ENCODE data around the gene RAB14.
"Not testable (repeated sequence)": the region's sequence is repeated elsewhere in the genome, so short reads cannot be mapped to it uniquely, and the experiment has no call there.

RAB14 gene

GRCh38 chr9:121189006-121189405, 12.7 kb downstream of the RAB14 start:
- DNase-seq = no peak

- no peak for DNase-seq
These were observed 13.9 kb downstream of the RAB14 start for GRCh38 chr9:121187636-121188305.

GRCh38 chr9:121185774-121186403, 15.8 kb downstream of the RAB14 start:
- DNase-seq = no peak

GRCh38 chr9:121185178-121185745, 16.4 kb downstream of the RAB14 start:
- DNase-seq = no peak

DNA sequence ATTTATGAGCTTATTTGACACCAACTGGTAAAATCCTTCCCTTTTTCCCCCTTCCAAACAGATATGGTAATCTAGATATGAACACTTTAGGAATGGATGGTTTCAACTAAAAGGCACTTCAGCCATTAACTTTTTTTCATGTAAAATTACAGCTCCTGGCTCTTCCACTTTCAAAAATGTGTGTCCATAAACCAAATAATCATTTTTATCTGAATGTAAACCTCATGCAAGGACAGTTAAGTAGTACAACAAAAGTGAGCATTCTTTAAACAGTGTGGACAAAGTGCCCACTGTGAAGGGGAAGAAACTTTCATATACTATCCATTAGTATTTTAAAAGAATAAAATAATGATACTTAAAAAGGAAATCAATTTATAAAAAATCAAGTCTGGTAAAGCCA, 17.2 kb downstream of the RAB14 start:
- no peak for DNase-seq

DNA sequence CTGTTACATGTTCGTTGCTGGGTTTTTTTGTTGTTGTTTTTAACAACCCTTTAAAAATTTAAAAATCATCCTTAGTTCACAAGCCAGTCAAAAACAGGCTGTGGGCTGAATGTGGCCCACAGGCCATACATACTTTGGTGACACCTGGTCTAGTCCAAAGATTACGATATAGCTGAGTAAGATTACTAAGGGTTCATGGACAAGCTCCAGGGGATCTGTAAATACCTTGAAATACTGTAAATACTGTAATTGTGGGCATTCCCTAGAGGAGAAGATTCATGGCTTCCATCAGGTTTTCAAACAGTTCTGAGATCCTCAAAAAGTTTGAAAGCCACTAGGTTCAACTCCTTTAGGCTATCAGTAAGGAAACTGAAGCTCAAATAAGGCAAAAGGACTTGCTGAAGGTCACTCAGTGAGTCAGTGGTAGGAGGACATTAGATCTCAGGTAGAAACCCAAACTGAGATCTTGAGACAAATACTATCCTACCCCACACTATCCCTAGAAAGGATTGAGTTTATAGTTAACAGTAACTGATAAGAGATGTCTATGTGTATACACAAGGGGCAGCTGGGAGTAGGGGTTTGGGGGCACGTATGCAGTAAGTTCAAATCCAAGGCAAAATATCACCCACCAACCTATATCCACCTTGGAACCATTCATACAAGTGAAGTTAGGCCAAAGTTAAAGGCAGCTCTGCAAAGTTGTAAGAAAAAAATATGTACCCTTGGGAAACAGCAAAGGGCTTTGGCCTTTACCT, 17.8 kb downstream of the RAB14 start:
- DNase-seq = no peak

GRCh38 chr9:121182989-121183388, 18.7 kb downstream of the RAB14 start:
- no peak for DNase-seq

DNA sequence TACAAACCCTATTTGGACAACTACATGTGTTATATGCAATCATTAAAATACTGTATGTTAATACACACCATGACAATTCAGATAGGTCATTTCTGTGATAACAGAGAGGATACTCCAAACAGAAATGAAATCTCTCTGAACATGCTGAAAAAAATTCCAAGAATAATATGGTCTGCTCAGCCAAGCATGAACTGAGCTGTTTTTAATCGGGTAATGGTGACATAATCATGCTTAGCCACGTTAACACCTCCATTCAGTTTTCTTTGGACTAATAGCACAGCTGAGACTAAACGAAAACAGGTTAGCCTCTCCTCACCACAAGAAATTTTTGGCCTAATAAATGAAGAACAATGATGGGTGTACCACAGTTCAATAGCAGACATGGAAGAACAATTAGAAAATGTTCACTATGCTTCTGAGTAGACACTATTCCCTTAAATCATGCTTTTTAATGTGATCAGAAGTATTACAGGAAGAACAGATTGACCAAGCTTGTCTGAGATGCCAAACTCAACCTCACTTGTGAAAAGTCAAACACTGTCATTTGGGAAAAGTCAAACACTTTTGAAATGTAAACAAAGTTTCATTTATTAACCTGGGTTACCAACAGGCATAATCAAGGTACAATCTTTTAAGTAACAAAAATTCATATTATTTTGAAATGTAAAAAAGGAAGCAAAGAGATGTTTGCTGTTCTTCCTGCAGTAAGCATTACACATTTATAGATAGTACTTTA, 19.4 kb downstream of the RAB14 start:
- DNase-seq = no peak

- DNase-seq = no peak
These were observed 21.6 kb downstream of the RAB14 start for GRCh38 chr9:121179930-121180681.

DNA sequence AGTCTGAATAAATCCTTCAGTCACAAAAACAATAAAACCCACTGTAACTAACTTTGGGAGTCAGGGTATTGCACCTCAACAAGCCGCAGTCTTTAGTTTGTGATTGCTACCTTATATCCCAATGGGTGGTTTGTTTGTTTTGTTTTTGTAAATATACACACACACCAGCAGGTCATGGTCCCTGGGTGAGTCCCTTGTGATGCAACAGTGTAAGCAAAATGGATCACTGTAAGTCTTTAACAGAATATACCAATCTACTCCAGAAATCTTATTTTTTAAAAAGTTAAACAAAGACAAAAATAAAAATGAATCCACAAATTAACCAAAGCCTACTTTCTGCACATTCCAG, 22.3 kb downstream of the RAB14 start:
- DNase-seq = not testable (repeated sequence)

DNA sequence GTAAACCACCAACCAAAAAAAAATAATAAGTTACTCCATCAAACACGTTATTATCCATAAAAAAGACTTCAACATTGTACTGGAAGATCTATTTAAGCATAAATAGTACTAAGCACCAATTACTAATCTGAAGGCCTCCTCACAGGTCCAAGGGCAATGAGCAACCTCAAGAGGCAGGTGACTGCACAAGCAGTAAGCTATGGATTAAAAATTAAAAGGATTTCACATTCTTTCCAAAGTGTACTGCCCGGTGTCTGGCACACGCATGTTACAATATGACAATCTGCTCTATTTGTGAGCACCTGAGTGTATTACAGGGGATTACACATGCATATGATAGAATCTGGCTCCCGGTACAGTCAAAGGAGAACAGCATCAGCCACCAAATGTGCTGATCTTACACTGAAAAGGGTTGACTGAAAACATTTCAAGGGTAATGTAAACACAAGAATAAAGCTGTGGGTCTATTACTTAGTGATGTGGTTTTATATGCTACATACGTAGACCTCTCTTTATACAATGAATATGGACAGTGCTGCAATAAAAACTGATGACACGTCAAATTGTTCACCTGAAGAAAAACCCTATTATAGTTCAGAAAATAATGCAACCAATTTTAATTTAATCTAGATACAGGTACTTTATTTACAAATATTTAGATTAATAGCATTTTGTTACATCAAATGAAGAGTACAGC, 22.8 kb downstream of the RAB14 start:
- DNase-seq = no peak

DNA sequence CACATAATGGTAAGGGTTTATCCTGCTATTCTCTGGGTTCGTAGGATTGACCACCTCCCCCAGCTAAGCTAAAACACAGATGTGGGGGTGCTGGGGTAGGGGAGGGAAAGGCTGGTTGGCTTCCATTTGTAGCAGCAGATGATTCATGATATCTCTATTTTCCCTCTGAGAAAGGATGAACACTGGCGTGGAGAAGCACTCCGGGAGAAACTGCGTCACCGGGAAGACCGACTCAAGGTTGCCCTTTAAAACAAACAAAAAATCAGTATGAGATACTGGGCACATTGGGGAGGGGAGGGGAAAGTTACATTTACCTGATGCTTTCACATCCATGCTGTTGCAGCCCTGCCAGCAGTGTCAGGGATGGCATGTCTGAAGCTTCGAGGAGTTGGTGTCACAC, 28.2 kb downstream of the RAB14 start:
- no peak for DNase-seq

DNA sequence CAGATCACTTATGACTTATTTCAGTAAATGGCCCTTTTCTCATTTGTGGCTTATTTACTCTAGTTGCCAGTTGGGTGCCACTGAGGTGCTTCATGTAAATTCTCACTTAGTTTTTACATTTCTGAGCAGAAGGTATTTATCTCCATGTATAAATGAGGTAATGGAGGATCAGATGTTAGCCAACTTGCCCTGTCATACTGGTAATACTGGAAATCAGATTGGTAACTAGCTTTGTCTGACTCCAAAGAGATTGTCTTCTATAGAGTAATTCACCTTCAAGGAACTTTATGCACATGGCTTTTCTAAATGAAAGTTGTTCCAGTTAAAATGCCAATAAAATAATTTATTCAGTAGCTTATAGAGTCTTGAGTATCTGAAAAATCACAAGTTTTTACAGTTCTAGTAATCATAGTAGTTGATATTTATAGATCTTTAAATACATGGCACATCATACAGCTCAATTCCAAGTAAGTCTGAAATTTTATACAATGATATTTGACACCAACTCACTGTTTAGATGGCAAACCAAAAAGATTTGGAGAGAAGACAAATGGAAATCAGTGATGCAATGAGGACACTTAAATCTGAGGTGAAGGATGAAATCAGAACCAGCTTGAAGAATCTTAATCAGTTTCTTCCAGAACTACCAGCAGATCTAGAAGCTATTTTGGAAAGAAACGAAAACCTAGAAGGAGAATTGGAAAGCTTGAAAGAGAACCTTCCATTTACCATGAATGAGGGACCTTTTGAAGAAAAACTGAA, 28.8 kb downstream of the RAB14 start:
- DNase-seq = no peak

- DNase-seq = no peak
These were observed 30.4 kb downstream of the RAB14 start for GRCh38 chr9:121171236-121171635.

DNA sequence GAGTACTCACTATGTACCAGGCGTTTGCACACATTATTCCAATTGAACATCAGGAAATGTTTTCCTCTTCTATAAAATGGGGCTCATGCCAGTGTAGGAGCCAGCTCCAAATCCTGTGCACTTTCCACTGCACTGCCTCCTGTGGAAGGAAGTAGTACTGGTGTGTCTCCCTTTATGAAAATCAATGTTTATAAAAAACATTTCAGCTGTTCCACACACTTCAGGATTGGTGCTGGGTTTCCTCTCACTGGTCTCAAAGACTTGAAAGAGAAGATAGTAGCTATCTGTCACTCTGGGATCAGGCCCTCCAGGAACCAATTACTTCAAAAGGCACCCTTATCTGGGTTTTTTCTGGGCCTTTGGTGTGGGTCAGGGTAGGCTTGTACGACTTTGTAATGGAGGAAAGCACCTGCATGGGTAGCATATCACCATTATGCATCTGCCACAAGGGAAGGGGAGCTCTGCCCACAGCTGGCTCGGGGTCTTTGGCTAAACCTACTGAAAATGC, 32.5 kb downstream of the RAB14 start:
- DNase-seq = no peak

DNA sequence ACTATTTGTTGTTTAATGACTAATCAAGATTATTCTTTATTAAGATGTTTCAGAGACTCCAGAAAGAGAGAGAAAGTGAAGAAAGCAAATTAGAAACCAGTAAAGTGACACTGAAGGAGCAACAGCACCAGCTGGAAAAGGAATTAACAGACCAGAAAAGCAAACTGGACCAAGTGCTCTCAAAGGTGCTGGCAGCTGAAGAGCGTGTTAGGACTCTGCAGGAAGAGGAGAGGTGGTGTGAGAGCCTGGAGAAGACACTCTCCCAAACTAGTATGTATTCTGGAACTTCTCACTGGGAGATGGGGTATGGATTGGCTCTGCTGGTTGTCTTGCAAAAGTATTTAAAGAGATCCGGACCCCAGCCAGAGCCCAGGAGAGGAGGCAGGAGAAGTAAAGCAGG, 33.6 kb downstream of the RAB14 start:
- no peak for DNase-seq

GRCh38 chr9:121160025-121160424, 41.6 kb downstream of the RAB14 start:
- DNase-seq = no peak

- no peak for DNase-seq
These were observed 43.7 kb downstream of the RAB14 start for GRCh38 chr9:121157939-121158338.

GRCh38 chr9:121156263-121156731, 45.4 kb downstream of the RAB14 start:
- DNase-seq = no peak

GRCh38 chr9:121154782-121155181, 46.9 kb downstream of the RAB14 start:
- no peak for DNase-seq

GRCh38 chr9:121153642-121154041, 48.0 kb downstream of the RAB14 start:
- no peak for DNase-seq
